ENCODE data around the gene PPP1R13B.
A peak's percentile ranks its signal among the peaks of the same experiment; 100 is the strongest.
"Not testable (repeated sequence)": the region's sequence is repeated elsewhere in the genome, so short reads cannot be mapped to it uniquely, and the experiment has no call there.

PPP1R13B gene

DNA sequence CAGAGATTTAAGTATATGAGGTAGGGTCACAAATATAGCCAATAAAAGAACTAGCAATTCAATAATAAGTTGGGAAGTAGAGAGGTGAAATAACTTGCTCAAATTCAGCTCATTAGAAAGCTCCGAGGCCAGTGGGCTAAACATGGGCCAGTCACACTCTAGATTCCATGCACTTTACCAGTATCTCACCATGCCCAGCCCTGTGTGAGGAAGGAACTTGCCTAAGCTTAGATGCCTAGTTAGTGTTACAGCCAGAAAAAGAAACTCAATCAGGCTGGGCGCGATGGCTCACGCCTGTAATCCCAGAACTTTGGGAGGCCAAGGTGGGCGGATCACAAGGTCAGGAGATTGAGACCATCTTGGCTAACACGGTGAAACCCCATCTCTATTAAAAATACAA is 71.1 kb downstream of the PPP1R13B start:
- not testable (repeated sequence) for DNase-seq (ENCODE audit: low spot score)

DNA sequence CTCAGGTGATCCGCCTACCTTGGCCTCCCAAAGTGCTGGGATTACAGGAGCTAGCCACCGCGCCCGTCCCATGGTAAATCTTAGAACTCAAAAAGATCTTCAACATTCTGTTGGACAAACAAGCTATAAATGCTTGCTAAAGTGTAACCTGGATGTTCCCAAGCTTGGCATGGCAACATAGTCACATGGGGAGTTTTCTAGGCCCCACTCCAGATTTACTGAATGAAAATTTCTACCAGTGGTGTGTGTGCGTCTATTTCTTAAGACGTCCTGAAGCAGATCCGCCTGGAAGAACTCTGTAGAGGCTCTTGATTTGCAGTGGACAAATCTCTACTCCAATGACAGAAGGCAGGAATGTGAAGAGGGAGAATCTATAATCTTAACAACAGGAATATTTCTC is 71.9 kb downstream of the PPP1R13B start:
- DNase-seq (ENCODE audit: low spot score): no peak

DNA sequence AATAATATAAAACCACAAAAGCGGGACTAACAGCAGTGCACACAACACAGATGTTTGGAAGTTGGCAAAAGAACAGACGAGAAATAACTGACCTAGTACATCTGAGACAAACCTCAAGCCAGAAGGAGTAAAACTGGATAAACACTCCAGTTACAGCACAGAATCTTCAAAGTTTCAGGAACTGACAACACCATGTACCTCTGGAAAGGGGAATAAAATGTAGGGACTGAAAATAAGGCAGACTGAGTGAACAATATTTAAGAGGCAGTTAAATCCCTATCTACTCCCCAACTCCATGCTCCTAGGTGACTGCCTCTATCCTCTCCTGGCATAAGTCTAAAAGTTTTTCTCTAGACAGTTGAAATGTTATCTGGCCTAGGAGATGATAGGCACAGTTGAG is 73.9 kb downstream of the PPP1R13B start:
- DNase-seq (ENCODE audit: low spot score): no peak

DNA sequence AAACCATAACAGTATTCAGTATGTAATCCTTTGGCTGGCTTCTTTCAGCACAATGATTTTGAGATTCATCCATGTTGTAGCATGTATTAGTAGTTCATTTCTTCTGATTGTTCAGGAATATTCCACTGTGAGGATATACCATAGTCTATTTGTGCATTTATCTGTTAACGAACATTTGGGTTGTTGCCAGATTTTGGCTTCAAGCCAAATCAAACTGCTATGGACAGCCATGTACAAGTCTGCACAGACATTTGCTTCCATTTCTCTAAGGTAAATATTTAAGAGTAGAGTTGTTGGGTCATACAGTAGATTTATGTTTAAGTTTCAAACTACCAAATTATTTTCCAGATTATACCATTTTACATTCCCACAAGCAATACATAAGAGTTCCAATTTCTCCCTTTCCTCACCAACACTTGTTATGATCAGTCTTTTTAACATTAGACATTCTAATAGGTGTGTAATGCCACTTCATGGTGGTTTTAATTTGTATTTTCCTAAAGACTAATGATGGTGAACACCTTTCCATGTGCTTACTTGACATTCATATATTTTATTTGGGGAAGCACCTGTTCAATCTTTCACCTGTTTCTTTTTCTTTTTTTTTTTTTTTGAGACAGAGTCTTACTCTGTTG is 75.2 kb downstream of the PPP1R13B start:
- no peak for DNase-seq (ENCODE audit: low spot score)

- no peak for DNase-seq (ENCODE audit: low spot score)
Measured at GRCh38 chr14:103770902-103771301, 76.5 kb downstream of the PPP1R13B start.

DNA sequence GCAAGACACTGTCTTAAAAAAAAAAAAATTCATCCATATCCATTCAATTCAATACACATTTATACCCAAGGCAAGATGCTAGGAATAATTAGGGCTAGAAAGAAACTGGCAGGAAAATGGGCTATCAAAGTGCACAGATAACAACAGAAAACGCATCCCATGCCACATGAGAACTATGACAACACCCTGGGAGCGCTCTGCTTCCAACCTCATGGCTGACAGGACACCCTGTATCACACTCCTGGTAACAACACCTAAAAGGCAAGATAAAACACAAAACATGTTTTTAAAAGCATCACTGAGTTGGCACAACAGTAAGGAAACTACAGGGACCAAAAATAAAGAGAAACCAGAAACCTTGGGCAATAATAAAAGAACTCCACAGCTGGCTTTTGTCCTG is 76.9 kb downstream of the PPP1R13B start:
- DNase-seq (ENCODE audit: low spot score): no peak

DNA sequence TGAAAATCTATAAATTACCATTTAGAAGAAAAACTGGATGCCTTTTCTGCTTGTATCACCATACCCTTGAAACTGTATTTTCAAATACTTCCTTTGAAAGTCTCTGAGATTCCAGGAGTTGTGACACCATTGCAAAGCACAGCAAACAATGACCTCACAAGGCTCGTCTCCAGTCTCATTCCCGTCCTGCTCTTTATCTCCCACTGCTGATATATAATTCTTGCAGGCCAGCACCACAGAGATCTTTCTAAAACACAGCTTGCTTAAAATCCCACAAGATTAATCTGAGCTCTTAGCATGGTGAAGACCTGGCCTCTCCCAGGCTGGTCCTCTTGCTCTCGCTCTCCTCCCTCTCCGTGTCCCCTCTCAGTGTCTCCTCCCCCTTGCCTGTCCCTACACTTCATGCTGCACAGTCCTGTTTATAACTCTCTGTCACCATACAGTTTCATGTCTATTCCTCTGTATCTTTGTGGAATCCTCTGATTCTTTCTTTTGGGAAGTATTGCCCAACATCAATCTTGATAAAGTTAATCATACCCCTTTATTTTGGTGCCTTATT is 80.0 kb downstream of the PPP1R13B start:
- DNase-seq (ENCODE audit: low spot score): no peak

GRCh38 chr14:103765526-103765925 is 81.8 kb downstream of the PPP1R13B start:
- DNase-seq (ENCODE audit: low spot score): no peak

DNA sequence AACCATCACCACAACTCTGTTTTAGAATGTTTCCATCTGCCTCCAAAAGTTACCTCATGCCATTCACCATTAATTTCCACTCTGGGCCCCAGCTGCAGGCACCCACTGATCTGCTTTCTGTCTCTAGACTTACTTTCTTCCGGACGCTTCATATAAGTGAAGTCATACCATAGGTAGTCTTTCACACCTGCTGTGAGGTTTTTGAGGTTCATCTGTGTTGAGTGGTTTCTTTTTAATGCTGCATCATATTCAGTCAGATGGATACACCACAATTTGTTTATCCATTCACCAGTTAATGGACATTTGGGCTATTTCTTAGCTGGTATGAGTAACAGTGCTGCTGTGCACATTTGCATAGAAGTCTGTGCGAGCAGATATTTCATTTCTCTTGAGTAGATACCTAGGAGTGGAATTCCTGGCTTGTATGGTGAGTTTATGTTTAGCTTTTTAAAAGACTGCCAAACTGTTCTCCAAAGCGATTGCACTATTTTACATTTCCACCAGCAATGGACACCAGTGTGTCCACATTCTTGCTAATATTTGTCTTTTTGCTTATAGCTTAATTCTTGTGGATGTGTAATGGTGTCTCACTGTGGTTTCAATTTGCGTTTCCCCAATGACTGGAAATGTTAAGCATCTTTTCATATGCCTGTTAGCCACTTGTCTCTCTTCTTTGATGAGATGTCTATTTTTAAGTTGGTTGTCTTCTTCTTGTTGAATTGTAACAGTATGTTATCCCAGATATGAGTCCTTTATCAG is 83.5 kb downstream of the PPP1R13B start:
- no peak for DNase-seq (ENCODE audit: low spot score)

DNA sequence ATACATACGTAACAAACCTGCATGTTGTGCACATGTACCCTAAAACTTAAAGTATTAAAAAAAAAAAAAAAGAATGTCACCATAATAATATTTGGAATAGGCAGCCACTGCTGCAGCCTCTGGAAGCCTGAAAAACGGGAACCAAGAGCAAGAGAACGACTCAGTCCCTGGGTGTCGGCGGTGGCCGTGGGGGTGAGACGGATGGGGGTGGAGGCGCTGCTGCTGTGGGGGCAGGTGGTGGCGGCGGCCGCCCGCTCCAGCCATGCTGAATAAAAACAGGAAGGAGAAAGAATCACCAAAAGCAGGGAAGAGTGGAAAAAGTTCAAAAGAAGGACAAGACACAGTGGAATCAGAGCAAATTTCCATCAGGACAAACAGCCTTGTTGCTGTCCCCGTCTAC is 84.8 kb downstream of the PPP1R13B start:
- no peak for DNase-seq (ENCODE audit: low spot score)

GRCh38 chr14:103762036-103762435 is 85.3 kb downstream of the PPP1R13B start:
- DNase-seq (ENCODE audit: low spot score): no peak

- DNase-seq (ENCODE audit: low spot score): no peak
Measured at GRCh38 chr14:103758059-103758776, 89.2 kb downstream of the PPP1R13B start.

- DNase-seq (ENCODE audit: low spot score): no peak
Measured at GRCh38 chr14:103755060-103755459, 92.3 kb downstream of the PPP1R13B start.

GRCh38 chr14:103753774-103754173 is 93.6 kb downstream of the PPP1R13B start:
- DNase-seq (ENCODE audit: low spot score): no peak

- DNase-seq (ENCODE audit: low spot score): no peak
Measured at GRCh38 chr14:103749860-103750259, 97.5 kb downstream of the PPP1R13B start.

DNA sequence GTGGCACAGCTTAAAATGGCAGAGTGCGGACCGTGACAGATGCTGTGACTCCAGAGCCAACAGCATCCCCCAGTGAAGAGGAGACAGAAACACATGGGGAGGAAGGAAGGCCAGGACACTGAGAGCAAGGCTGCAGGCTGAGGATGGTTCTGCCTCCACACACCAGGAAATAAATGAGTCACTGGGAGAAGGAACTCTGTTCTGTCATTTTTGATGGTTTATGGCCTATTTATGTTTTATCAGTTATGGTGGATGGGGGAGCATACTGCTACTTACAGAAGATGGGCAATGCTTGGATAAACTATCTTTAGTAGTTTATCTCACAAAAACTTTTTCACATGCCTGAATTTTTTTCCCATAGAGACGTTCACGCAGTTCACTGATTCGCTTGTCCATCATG is 97.9 kb downstream of the PPP1R13B start:
- DNase-seq (ENCODE audit: low spot score): peak; percentile 3

GRCh38 chr14:103748534-103748857 is 98.9 kb downstream of the PPP1R13B start:
- no peak for DNase-seq (ENCODE audit: low spot score)

DNA sequence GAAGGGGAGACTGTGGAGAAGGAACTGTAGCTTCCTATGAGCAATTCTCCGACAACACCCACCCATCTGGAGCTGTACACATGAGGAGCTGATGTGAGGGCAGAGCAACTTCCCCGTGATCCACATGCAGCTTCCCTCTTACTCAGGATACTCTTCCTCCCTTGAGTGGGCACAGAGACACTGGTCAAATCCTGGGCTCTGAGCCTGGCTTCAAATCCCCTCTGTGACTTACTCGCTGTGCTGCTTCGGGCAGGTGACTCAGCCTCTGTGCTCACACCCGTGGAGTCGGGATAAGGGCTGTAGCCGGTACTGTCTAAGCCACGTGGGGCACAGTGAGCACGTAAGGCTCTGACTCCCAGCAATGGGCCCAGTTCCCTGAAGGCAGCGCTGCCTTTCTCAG is 100.7 kb downstream of the PPP1R13B start:
- peak; percentile 71 for DNase-seq (ENCODE audit: low spot score)

GRCh38 chr14:103745424-103745823 is 102.0 kb downstream of the PPP1R13B start:
- peak; percentile 2 for DNase-seq (ENCODE audit: low spot score)

DNA sequence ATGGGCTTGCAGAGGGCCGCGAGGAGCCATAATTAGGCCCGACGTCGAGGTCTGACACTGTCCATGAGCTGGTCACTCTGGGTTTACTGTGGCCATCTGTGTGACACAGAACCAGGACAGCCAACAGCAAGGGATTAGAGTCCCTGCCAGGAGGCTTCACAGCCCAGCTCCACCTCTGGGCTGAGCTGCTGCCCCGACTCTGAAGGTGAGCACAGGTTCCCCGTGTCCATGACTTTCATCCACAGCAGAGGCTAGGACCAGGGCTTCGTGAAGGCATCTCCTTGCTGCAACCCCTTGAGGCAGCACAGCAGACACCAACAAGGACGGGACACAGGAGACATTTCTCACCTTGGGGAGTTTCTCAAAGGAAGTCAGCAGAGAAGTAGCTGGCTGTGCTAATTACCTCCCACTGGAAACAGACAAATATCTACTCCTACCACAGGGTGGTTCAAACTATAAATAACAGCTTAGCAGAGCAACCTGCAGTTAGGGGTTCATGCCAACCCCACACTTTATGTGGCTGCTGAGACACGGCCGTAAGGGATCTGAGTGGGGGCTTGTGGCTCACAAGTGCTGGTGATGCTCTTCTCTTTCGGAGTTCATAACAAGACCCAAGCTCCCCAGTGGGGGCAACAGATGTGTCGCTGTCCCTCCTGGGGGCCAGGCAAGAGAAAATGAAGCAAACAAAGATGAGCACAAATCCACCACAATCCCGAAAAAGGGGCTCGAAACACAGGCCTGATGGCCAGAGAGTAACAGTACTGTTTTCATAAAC is 102.6 kb downstream of the PPP1R13B start:
- DNase-seq (ENCODE audit: low spot score): no peak

GRCh38 chr14:103743691-103744090 is 103.7 kb downstream of the PPP1R13B start:
- no peak for DNase-seq (ENCODE audit: low spot score)

All from AG20443 (cell line).